Cardiac fibroblast (primary cell): ENCODE data around the gene ABCB9.

Source experiments
- DNase-seq, 2 donors: peaks; one replicate each; pipeline versions ENCODE4 v3.0.0 to v3.0.0-alpha.2; 2010; ENCODE audit warnings: low read depth in 2 of 2
- H3K4me3 ChIP-seq, 2 donors: replicated peaks in 1 of 2; 1 replicate in 1 of 2; 2 replicates in 1 of 2; pipeline ENCODE4 v1.5.1; 2011; ENCODE audit warnings: low read depth in 2 of 2, low read length in 2 of 2, mild to moderate bottlenecking in 2 of 2, moderate library complexity in 1 of 2
- TF ChIP-seq, protein P1 (sequence below): IDR thresholded peaks from one replicate; pipeline ENCODE4 v1.5.1; 2011; ENCODE audit warnings: low read depth, mild to moderate bottlenecking, low read length, inconsistent platforms

Gene ABCB9

DNA sequence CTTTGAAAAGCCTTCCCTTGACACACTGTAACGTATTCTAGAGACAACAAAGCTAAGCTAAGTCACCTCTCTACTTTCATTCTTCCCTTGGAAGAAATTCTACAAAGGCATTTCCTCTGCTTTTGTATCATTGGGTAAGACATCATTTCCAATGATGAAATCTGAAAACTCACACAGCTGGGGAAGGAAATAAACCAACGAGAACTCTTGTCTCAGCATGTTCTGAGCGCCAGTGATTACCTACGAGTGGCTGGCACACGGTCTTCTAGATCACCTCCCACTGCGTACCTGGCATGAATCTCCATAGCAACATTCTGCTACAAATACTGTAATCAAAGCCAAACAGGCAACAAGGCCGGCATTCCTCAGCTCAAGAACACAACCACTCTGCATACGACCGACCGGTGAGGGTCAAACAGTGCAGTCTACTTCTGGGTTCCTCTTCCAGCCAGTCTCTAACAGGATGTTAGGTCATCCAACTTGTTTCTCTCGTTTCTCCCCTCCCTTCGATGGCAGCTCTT is 78.0 kb downstream of the ABCB9 start:
- DNase-seq, result peak; percentile 80 to 91
- TF ChIP-seq, protein P1, sequence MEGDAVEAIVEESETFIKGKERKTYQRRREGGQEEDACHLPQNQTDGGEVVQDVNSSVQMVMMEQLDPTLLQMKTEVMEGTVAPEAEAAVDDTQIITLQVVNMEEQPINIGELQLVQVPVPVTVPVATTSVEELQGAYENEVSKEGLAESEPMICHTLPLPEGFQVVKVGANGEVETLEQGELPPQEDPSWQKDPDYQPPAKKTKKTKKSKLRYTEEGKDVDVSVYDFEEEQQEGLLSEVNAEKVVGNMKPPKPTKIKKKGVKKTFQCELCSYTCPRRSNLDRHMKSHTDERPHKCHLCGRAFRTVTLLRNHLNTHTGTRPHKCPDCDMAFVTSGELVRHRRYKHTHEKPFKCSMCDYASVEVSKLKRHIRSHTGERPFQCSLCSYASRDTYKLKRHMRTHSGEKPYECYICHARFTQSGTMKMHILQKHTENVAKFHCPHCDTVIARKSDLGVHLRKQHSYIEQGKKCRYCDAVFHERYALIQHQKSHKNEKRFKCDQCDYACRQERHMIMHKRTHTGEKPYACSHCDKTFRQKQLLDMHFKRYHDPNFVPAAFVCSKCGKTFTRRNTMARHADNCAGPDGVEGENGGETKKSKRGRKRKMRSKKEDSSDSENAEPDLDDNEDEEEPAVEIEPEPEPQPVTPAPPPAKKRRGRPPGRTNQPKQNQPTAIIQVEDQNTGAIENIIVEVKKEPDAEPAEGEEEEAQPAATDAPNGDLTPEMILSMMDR, result no peak
- peak overlapping the region; percentile 8 to 35 for H3K4me3 ChIP-seq

DNA sequence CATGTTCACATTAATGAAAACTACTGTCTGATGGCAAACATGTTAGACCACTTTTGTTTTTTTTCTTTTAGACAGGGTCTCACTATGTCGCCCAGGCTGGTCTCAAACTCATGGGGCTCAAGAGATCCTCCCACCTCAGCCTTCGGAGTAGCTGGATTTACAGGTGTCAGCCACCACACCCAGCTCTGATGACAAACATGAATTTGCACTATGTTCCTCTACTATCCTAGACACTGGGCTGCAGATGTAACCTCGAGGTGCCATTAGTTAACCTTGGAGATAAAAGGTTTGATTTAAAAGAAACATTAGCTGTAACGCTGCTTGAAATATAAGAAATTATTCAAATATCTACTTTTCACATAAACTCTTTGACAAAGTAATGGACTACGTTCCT is 78.4 kb downstream of the ABCB9 start:
- DNase-seq, result no peak
- H3K4me3 ChIP-seq, result no peak overlapping the region
- TF ChIP-seq, protein P1, result no peak

- no peak overlapping the region for H3K4me3 ChIP-seq
- DNase-seq, result peak in 1 of 2 donors; percentile 70
These were observed 79.1 kb downstream of the ABCB9 start for GRCh38 chr12:122886851-122887818.

DNA sequence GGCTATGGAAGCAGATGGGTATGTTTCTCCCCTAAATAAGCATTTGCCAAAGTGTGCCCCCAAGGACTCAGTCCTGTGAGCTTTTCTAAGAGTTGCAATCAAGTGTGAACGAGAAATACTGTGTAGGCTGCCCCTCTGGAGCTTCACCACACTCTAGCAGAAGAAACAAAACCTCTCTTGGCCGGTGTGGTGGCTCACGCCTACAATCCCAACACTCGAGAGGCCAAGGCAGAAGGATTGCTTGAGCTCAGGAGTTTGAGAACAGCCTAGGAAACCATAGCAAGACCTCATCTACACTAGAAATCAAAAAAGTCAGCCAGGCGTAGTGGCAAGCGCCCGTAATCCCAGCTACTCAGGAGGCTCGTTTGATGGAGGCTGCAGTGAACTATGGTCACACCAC is 80.1 kb downstream of the ABCB9 start:
- DNase-seq, result no peak
- no peak overlapping the region for H3K4me3 ChIP-seq

More at GRCh38 chr12:122886851-122887818, 79.1 kb downstream of the ABCB9 start:
- TF ChIP-seq, protein P1, result no peak

GRCh38 chr12:122884860-122885259 is 81.4 kb downstream of the ABCB9 start:
- TF ChIP-seq, protein P1, result no peak
- H3K4me3 ChIP-seq, result no peak overlapping the region
- peak in 1 of 2 donors; percentile 50 for DNase-seq

More for the DNA sequence above, 80.1 kb downstream of the ABCB9 start:
- TF ChIP-seq, protein P1, result no peak

DNA sequence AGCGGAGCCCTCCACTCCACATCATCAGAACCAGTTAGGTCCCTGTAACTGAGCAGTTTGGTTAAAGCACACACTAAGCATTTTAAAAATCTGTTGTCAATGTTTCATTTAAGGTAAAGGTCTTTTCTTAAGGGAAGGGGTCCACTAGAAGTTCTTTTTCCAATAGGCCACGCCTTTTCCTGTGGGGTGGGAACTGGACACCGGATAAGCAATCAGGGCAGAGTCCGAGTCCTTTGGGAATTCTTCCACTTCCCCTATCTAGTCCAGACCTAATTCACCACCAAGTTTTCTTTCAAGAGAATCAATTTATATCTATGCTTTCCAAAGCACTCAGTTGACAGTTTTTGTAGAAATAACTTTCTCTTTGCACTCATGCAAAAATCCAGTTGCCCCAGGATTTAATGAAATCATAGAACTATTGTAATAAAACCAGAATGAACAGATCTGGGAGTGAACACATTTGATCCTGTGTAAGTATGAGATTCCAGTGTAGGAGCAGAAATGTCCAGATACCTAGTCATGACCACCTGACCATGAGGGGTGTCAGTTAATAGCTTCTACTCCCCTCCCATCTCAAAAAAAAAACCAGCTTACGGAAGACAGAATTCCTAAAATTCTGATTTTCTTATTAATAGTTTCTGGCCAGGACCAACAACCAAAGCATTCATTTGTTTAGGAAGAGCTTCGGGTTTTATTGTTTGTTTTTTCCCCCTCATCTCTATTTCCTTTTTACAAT is 82.0 kb downstream of the ABCB9 start:
- H3K4me3 ChIP-seq, result no peak overlapping the region
- TF ChIP-seq, protein P1, result no peak
- peak in 1 of 2 donors; percentile 30 for DNase-seq
